ENCODE data around the gene KIF23.

KIF23 gene

GRCh38 chr15:69457304-69458280 is 43.4 kb downstream of the KIF23 start:
- no peak overlapping the region for H3K4me3 ChIP-seq (ENCODE audit: low read depth, low read length)
- no peak for TF ChIP-seq CTCF (IDR thresholded peaks at IDR 0.05; ENCODE audit: low read depth, low read length)

- H3K4me3 ChIP-seq (ENCODE audit: low read depth, low read length), result no peak overlapping the region
- no peak for TF ChIP-seq CTCF (IDR thresholded peaks at IDR 0.05; ENCODE audit: low read depth, low read length)
Measured at GRCh38 chr15:69459066-69459465, 44.9 kb downstream of the KIF23 start.

DNA sequence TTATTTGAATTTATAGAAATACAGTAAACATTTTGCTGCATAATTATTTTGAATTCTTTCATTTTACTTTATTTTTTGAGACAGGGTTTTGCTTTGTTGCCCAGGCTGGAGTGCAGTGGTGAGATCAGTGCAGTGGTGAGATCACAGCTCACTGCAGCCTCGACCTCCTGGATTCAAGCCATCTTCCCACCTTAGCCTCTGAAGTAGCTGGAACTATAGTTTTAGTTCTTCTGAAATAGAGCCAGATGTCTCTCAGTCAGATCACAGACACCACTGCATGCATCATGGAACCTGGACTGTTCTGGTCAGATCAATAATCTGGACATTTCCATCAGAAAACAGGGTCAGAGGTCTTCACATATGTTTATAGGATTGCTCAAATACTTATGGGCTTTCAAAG is 46.3 kb downstream of the KIF23 start:
- TF ChIP-seq CTCF (IDR thresholded peaks at IDR 0.05; ENCODE audit: low read depth, low read length), result no peak
- no peak overlapping the region for H3K4me3 ChIP-seq (ENCODE audit: low read depth, low read length)

GRCh38 chr15:69462030-69462492 is 47.9 kb downstream of the KIF23 start:
- TF ChIP-seq CTCF (IDR thresholded peaks at IDR 0.05; ENCODE audit: low read depth, low read length), result no peak
- peak overlapping the region; percentile 61 for H3K4me3 ChIP-seq (ENCODE audit: low read depth, low read length)

DNA sequence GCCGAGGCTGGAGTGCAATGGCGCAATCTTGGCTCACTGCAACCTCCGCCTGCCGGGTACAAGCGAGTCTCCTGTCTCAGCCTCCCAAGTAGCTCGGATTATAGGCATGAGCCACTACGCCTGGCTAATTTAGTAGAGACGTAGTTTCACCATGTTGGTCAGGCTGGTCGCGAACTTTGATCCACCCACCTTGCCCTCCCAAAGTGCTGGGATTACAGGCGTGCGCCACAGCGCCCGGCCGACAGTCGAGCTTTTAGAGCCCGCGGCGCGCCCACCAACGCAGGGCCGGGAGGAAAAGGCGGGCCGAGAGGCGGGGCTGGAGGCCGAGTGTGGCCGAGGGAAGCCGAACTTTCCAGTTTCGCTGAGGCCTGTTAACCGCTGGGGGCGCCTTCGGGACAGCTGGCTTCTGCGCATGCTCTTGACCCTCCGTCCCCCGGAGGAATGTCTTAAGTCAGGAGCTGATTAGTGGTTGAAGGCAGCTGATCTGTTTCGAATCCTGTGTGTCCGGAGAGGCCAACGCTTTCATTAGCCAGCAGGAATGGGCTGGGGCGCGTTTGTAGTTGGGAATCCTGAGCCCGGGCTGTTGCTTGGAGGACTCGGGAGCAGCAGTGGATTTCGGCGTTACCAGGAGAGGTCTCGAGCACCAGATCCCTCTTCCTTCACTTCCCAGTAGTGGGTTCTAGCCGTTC is 48.5 kb downstream of the KIF23 start:
- H3K4me3 ChIP-seq (ENCODE audit: low read depth, low read length), result peak overlapping the region; percentile 61
- peak; percentile 76 for TF ChIP-seq CTCF (IDR thresholded peaks at IDR 0.05; ENCODE audit: low read depth, low read length)

GRCh38 chr15:69463182-69463756 is 49.1 kb downstream of the KIF23 start:
- H3K4me3 ChIP-seq (ENCODE audit: low read depth, low read length), result peak overlapping the region; percentile 61
- TF ChIP-seq CTCF (IDR thresholded peaks at IDR 0.05; ENCODE audit: low read depth, low read length), result no peak
